ENCODE results near the gene TBC1D12. TPM values are rescaled to one million over a fixed set of nuclear protein-coding genes. Genes with fewer than 3 reads are reported as not detected.

The TBC1D12 gene
- total RNA-seq, 4 donors from 2014 or later: 16.9 to 26.6 (median 17.9) TPM

- peaks cover 0 to 16% (median 0%) of the 10 kb centered on the region in 3 donors for H3K9me3 ChIP-seq
- peaks cover 0 to 22% of the 10 kb centered on the region in 2 donors for H3K36me3 ChIP-seq
- TF ChIP-seq POLR2AphosphoS5 (IDR thresholded peaks at IDR 0.05): no peak
- TF ChIP-seq POLR2A (IDR thresholded peaks at IDR 0.05): no peak
- TF ChIP-seq CTCF (IDR thresholded peaks at IDR 0.05): no peak
- TF ChIP-seq EP300 (IDR thresholded peaks at IDR 0.05): no peak
- no peak overlapping the region for H3K27ac ChIP-seq
- WGBS, 2 donors (ENCODE audit: low coverage in 1 of 2): 78 to 92% methylated on average over 1 of the region's 1 CpG
- peaks cover 0 to 8% (median 0%) of the 10 kb centered on the region in 3 donors for H3K4me1 ChIP-seq
- no peak for ATAC-seq
- no peaks in the 10 kb centered on the region for H3K27me3 ChIP-seq
- no peak overlapping the region for H3K4me3 ChIP-seq
Observed at GRCh38 chr10:94485094-94485493, 82.8 kb downstream of the TBC1D12 start.

GRCh38 chr10:94487575-94487974, 85.2 kb downstream of the TBC1D12 start:
- H3K4me1 ChIP-seq: peaks cover 0 to 21% (median 0%) of the 10 kb centered on the region in 3 donors
- no peak for ATAC-seq
- H3K9me3 ChIP-seq: peaks cover 0 to 16% (median 0%) of the 10 kb centered on the region in 3 donors
- H3K27me3 ChIP-seq: no peaks in the 10 kb centered on the region
- WGBS, 2 donors (ENCODE audit: low coverage in 1 of 2): 95% methylated on average over 3 of the region's 3 CpGs; no CpG with 5 or more reads in 1 of the 2 donors
- peaks cover 0 to 9% of the 10 kb centered on the region in 2 donors for H3K36me3 ChIP-seq
- TF ChIP-seq POLR2A (IDR thresholded peaks at IDR 0.05) (no peak), POLR2AphosphoS5 (IDR thresholded peaks at IDR 0.05) (no peak), CTCF (IDR thresholded peaks at IDR 0.05) (no peak), EP300 (IDR thresholded peaks at IDR 0.05) (no peak)
- no peak overlapping the region for H3K4me3 ChIP-seq
- H3K27ac ChIP-seq: no peak overlapping the region

GRCh38 chr10:94489107-94489506, 86.8 kb downstream of the TBC1D12 start:
- no peak overlapping the region for H3K4me3 ChIP-seq
- peaks cover 0 to 7% of the 10 kb centered on the region in 2 donors for H3K36me3 ChIP-seq
- peaks cover 0 to 9% (median 0%) of the 10 kb centered on the region in 3 donors for H3K9me3 ChIP-seq
- ATAC-seq: no peak
- H3K4me1 ChIP-seq: peaks cover 0 to 21% (median 0%) of the 10 kb centered on the region in 3 donors
- H3K27me3 ChIP-seq: no peaks in the 10 kb centered on the region
- 93% methylated on average over 3 of the region's 4 CpGs; no CpG with 5 or more reads in 1 of the 2 donors for whole genome bisulfite sequencing, 2 donors (ENCODE audit: low coverage in 1 of 2)
- H3K27ac ChIP-seq: no peak overlapping the region
- TF ChIP-seq POLR2A (IDR thresholded peaks at IDR 0.05): no peak
- TF ChIP-seq CTCF (IDR thresholded peaks at IDR 0.05): no peak
- no peak for TF ChIP-seq POLR2AphosphoS5 (IDR thresholded peaks at IDR 0.05)
- TF ChIP-seq EP300 (IDR thresholded peaks at IDR 0.05): no peak

GRCh38 chr10:94489976-94490788, 87.8 kb downstream of the TBC1D12 start:
- Histone ChIP-seq H3K9me3 (peaks cover 0 to 5% (median 0%) of the 10 kb centered on the region in 3 donors), H3K36me3 (peaks cover 0 to 3% of the 10 kb centered on the region in 2 donors), H3K4me3 (no peak overlapping the region), H3K27me3 (no peaks in the 10 kb centered on the region), H3K4me1 (peaks cover 0 to 21% (median 0%) of the 10 kb centered on the region in 3 donors), H3K27ac (no peak overlapping the region)
- 94 to 95% methylated on average over 3 of the region's 3 CpGs for WGBS, 2 donors (ENCODE audit: low coverage in 1 of 2)
- TF ChIP-seq EP300 (IDR thresholded peaks at IDR 0.05) (no peak), POLR2AphosphoS5 (IDR thresholded peaks at IDR 0.05) (no peak), CTCF (IDR thresholded peaks at IDR 0.05) (no peak), POLR2A (IDR thresholded peaks at IDR 0.05) (no peak)
- ATAC-seq: no peak

GRCh38 chr10:94490789-94491039, 88.4 kb downstream of the TBC1D12 start:
- Histone ChIP-seq H3K4me3 (no peak overlapping the region), H3K4me1 (peaks cover 0 to 21% (median 0%) of the 10 kb centered on the region in 3 donors), H3K27me3 (no peaks in the 10 kb centered on the region), H3K27ac (no peak overlapping the region), H3K36me3 (peaks cover 0 to 3% of the 10 kb centered on the region in 2 donors), H3K9me3 (peaks cover 0 to 5% (median 0%) of the 10 kb centered on the region in 3 donors)
- TF ChIP-seq POLR2A (IDR thresholded peaks at IDR 0.05) (no peak), POLR2AphosphoS5 (IDR thresholded peaks at IDR 0.05) (no peak), EP300 (IDR thresholded peaks at IDR 0.05) (no peak), CTCF (IDR thresholded peaks at IDR 0.05) (no peak)
- no peak for ATAC-seq

Data from gastroesophageal sphincter (tissue), 4 donors.